ENCODE data around the gene EIF1B.

DNA sequence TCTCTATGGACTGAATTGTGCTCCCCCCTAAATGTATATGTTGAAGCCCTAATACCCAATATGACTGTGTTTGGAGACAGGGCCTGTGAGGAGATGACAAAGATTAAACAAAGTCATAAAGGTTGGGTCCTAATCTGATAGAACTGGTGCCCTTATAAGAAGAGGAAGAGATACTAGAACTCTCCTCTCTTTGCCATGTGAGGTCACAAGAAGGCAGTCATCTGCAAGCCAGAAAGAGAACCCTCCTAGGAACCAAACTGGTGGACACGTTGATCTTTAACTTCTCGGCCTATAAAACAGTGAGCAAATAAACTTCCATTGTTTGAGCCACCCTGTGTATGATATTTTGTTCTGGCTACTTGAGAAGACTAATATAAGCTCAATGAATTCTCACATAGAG, 45.9 kb downstream of the EIF1B start:
- no peak for TF ChIP-seq GABPA (IDR thresholded peaks at IDR 0.05; ENCODE audit: low read depth)
- no peak for TF ChIP-seq POLR2AphosphoS5 (IDR thresholded peaks at IDR 0.05; ENCODE audit: low read depth)
- TF ChIP-seq, protein P1, sequence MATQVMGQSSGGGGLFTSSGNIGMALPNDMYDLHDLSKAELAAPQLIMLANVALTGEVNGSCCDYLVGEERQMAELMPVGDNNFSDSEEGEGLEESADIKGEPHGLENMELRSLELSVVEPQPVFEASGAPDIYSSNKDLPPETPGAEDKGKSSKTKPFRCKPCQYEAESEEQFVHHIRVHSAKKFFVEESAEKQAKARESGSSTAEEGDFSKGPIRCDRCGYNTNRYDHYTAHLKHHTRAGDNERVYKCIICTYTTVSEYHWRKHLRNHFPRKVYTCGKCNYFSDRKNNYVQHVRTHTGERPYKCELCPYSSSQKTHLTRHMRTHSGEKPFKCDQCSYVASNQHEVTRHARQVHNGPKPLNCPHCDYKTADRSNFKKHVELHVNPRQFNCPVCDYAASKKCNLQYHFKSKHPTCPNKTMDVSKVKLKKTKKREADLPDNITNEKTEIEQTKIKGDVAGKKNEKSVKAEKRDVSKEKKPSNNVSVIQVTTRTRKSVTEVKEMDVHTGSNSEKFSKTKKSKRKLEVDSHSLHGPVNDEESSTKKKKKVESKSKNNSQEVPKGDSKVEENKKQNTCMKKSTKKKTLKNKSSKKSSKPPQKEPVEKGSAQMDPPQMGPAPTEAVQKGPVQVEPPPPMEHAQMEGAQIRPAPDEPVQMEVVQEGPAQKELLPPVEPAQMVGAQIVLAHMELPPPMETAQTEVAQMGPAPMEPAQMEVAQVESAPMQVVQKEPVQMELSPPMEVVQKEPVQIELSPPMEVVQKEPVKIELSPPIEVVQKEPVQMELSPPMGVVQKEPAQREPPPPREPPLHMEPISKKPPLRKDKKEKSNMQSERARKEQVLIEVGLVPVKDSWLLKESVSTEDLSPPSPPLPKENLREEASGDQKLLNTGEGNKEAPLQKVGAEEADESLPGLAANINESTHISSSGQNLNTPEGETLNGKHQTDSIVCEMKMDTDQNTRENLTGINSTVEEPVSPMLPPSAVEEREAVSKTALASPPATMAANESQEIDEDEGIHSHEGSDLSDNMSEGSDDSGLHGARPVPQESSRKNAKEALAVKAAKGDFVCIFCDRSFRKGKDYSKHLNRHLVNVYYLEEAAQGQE (IDR thresholded peaks at IDR 0.05; ENCODE audit: insufficient replicate concordance, low read depth): no peak

All from HL-60 (cell line).